Suprapubic skin (tissue), 4 donors: ENCODE results near the gene LACTB. TPM values are rescaled to one million over a fixed set of nuclear protein-coding genes. Genes with fewer than 3 reads are reported as not detected.

Experiments
- DNase-seq, 2 donors: peaks; one replicate each; pipeline ENCODE4 v3.0.0-alpha.2; 2019; ENCODE audit warnings: low spot score in 2 of 2
- H3K27ac ChIP-seq: fragments of 200-600 bp; sonication (generic); one replicate; pipeline ENCODE4 v1.5.1; 2019
- H3K27me3 ChIP-seq: fragments of 200-600 bp; sonication (generic); one replicate; pipeline ENCODE4 v1.5.1; 2019
- H3K36me3 ChIP-seq: fragments of 200-600 bp; sonication (generic); one replicate; pipeline ENCODE4 v1.5.1; 2019
- H3K4me1 ChIP-seq: fragments of 200-600 bp; sonication (generic); one replicate; pipeline ENCODE4 v1.5.1; 2019
- H3K4me3 ChIP-seq: fragments of 200-600 bp; sonication (generic); one replicate; pipeline ENCODE4 v1.5.1; 2019; ENCODE audit warnings: mild to moderate bottlenecking
- H3K9me3 ChIP-seq: fragments of 200-600 bp; sonication (generic); one replicate; pipeline ENCODE4 v1.5.1; 2019
- CTCF ChIP-seq, 2 donors: fragments of 200-600 bp in 1 of 2; fragments of 450-650 bp in 1 of 2; sonication (generic) in 1 of 2; IDR thresholded peaks; one replicate each; pipeline ENCODE4 v1.5.1; 2016 to 2019; ENCODE audit warnings: antibody characterized with exemption in 2 of 2, mild to moderate bottlenecking in 1 of 2, moderate library complexity in 1 of 2
- EP300 ChIP-seq: sonication (generic); formaldehyde crosslinking; IDR thresholded peaks from one replicate; pipeline ENCODE4 v1.6.1; 2017; ENCODE audit warnings: antibody characterized with exemption
- POLR2A ChIP-seq, 2 donors: fragments of 450-650 bp; IDR thresholded peaks; one replicate each; pipeline ENCODE4 v1.6.1; 2017; ENCODE audit warnings: antibody characterized with exemption in 2 of 2, mild to moderate bottlenecking in 2 of 2, moderate library complexity in 2 of 2
- POLR2AphosphoS5 ChIP-seq, 3 donors: sonication (generic); formaldehyde crosslinking; IDR thresholded peaks; one replicate each; pipeline ENCODE4 v1.6.1; 2017; ENCODE audit warnings: antibody characterized with exemption in 3 of 3
- WGBS: methylation state at CpG from one replicate; pipeline ENCODE4 v1.1.5; 2018; 5-methylcytosine and 5-hydroxymethylcytosine counted together
- total RNA-seq, 4 donors: library from RNA; depleted of rRNA; stranded (reverse); fragments of >200 nt; gene quantifications; one replicate each; pipeline ENCODE4 v1.1.0, GENCODE V29; 2016

LACTB gene
- total RNA-seq, 4 donors from 2014 or later, result 11.3 to 15.9 (median 12.6) TPM

GRCh38 chr15:63134245-63134985 is 12.8 kb downstream of the LACTB start:
- no peaks in the 10 kb centered on the region for H3K9me3 ChIP-seq
- no peak overlapping the region for H3K4me3 ChIP-seq
- H3K27ac ChIP-seq, result peak overlapping the region; percentile 63
- WGBS, result 92% methylated on average over 2 of the region's 2 CpGs
- peaks cover 18% of the 10 kb centered on the region for H3K4me1 ChIP-seq
- H3K27me3 ChIP-seq, result no peaks in the 10 kb centered on the region
- H3K36me3 ChIP-seq, result peaks cover 21% of the 10 kb centered on the region
- no peak for TF ChIP-seq POLR2AphosphoS5 (IDR thresholded peaks at IDR 0.05)
- TF ChIP-seq EP300, result no peak
- no peak for TF ChIP-seq POLR2A (IDR thresholded peaks at IDR 0.05)
- no peak for TF ChIP-seq CTCF (IDR thresholded peaks at IDR 0.05)
- no peak for DNase-seq

- no peak for DNase-seq
- Histone ChIP-seq H3K4me3 (no peak overlapping the region), H3K27me3 (no peaks in the 10 kb centered on the region), H3K27ac (peak overlapping the region; percentile 63), H3K4me1 (peaks cover 18% of the 10 kb centered on the region), H3K36me3 (peaks cover 15% of the 10 kb centered on the region), H3K9me3 (no peaks in the 10 kb centered on the region)
- 90% methylated on average over 5 of the region's 5 CpGs for WGBS
- TF ChIP-seq CTCF (IDR thresholded peaks at IDR 0.05) (no peak), POLR2A (IDR thresholded peaks at IDR 0.05) (no peak), EP300 (no peak), POLR2AphosphoS5 (IDR thresholded peaks at IDR 0.05) (no peak)
Measured at GRCh38 chr15:63135281-63135680, 13.6 kb downstream of the LACTB start.

GRCh38 chr15:63135804-63136203 is 14.1 kb downstream of the LACTB start:
- DNase-seq, result no peak
- Histone ChIP-seq H3K27me3 (no peaks in the 10 kb centered on the region), H3K4me1 (peaks cover 18% of the 10 kb centered on the region), H3K4me3 (no peak overlapping the region), H3K27ac (peak overlapping the region; percentile 63), H3K9me3 (no peaks in the 10 kb centered on the region), H3K36me3 (peaks cover 9% of the 10 kb centered on the region)
- TF ChIP-seq EP300 (no peak), POLR2A (IDR thresholded peaks at IDR 0.05) (no peak)
- 36% methylated on average over 3 of the region's 3 CpGs for WGBS

- 70% methylated on average over 2 of the region's 2 CpGs for WGBS
- H3K4me1 ChIP-seq, result peaks cover 18% of the 10 kb centered on the region
- no peak overlapping the region for H3K4me3 ChIP-seq
- TF ChIP-seq POLR2AphosphoS5 (IDR thresholded peaks at IDR 0.05) (no peak), POLR2A (IDR thresholded peaks at IDR 0.05) (no peak), CTCF (IDR thresholded peaks at IDR 0.05) (no peak), EP300 (no peak)
- DNase-seq, result no peak
- H3K36me3 ChIP-seq, result peaks cover under 1% of the 10 kb centered on the region
- no peaks in the 10 kb centered on the region for H3K27me3 ChIP-seq
- H3K27ac ChIP-seq, result no peak overlapping the region
- no peaks in the 10 kb centered on the region for H3K9me3 ChIP-seq
Measured at GRCh38 chr15:63136742-63137141, 15.1 kb downstream of the LACTB start.

- no peaks in the 10 kb centered on the region for H3K27me3 ChIP-seq
- peaks cover 6% of the 10 kb centered on the region for H3K36me3 ChIP-seq
- no peak for DNase-seq
- H3K4me3 ChIP-seq, result no peak overlapping the region
- H3K9me3 ChIP-seq, result no peaks in the 10 kb centered on the region
- TF ChIP-seq CTCF (IDR thresholded peaks at IDR 0.05) (no peak), POLR2A (IDR thresholded peaks at IDR 0.05) (no peak), POLR2AphosphoS5 (IDR thresholded peaks at IDR 0.05) (no peak), EP300 (no peak)
- WGBS, result 93% methylated on average over 2 of the region's 2 CpGs
- H3K4me1 ChIP-seq, result peaks cover 2% of the 10 kb centered on the region
- no peak overlapping the region for H3K27ac ChIP-seq
Measured at GRCh38 chr15:63140936-63141335, 19.3 kb downstream of the LACTB start.
